T-cell (primary cell): ENCODE data around the gene SWT1. TPM values are rescaled to one million over a fixed set of nuclear protein-coding genes. Genes with fewer than 3 reads are reported as not detected.
"Not testable (repeated sequence)": the region's sequence is repeated elsewhere in the genome, so short reads cannot be mapped to it uniquely, and the experiment has no call there.

Experiments
- ATAC-seq, 4 experiments: fragments of 200-7000 bp in 3 of 4; fragments of 150-1000 bp in 1 of 4; cut with Tn5 transposase; replicated peaks in 1 of 4; 1 replicate in 3 of 4; 2 replicates in 1 of 4; pipeline ENCODE4 v1.10.0; 2021; ENCODE audit warnings: moderate library complexity in 3 of 4, mild to moderate bottlenecking in 2 of 4, moderate number of reproducible peaks in 1 of 4
- CTCF ChIA-PET, 2 donors: fragments of 300-600 bp; sonication (Branson Sonifier 250); formaldehyde crosslinking; loops; one replicate each; lab custom pipeline; 2022; ENCODE audit warnings: antibody characterized with exemption in 2 of 2; lab: Charles Lee
- POLR2A ChIA-PET, 2 donors: fragments of 300-600 bp; sonication (Branson Sonifier 250); formaldehyde crosslinking; loops; one replicate each; lab custom pipeline; 2022; ENCODE audit warnings: antibody characterized with exemption in 2 of 2; lab: Charles Lee
- DNase-seq, 35 experiments: peaks; one replicate each; pipeline versions ENCODE4 v3.0.0 to v3.0.0-alpha.2; 2013 to 2023
- H3K27ac ChIP-seq: one replicate; pipeline ENCODE4 v1.5.1; 2013; ENCODE audit warnings: low read length
- H3K27me3 ChIP-seq, 2 experiments: replicated peaks in 1 of 2; 1 replicate in 1 of 2; 2 replicates in 1 of 2; pipeline versions ENCODE4 v1.6.1 to v1.7.0; 2013; ENCODE audit warnings: low read length in 1 of 2, mixed read lengths in 1 of 2; ENCODE audit not compliant: control insufficient read depth in 2 of 2, insufficient read depth in 2 of 2; ENCODE audit errors: extremely low read depth in 1 of 2
- H3K36me3 ChIP-seq, 2 donors: 1 replicate in 1 of 2; 2 replicates in 1 of 2; pipeline versions ENCODE4 v1.6.1 to v1.7.0; 2013; ENCODE audit warnings: low read length in 1 of 2; ENCODE audit not compliant: control insufficient read depth in 2 of 2, insufficient read depth in 1 of 2; ENCODE audit errors: extremely low read depth in 1 of 2
- H3K4me1 ChIP-seq, 2 experiments: 1 replicate in 1 of 2; 2 replicates in 1 of 2; pipeline versions ENCODE4 v1.6.1 to v1.7.0; 2013; ENCODE audit warnings: low read length in 2 of 2, mixed read lengths in 1 of 2; ENCODE audit not compliant: insufficient read depth in 2 of 2, control insufficient read depth in 1 of 2; ENCODE audit errors: extremely low read depth in 1 of 2
- H3K4me3 ChIP-seq, 2 donors: 1 replicate in 1 of 2; 2 replicates in 1 of 2; pipeline versions ENCODE4 v1.5.1 to v1.7.0; 2013; ENCODE audit warnings: mild to moderate bottlenecking in 2 of 2, low read length in 1 of 2, moderate library complexity in 1 of 2; ENCODE audit not compliant: control insufficient read depth in 1 of 2; ENCODE audit errors: extremely low read depth in 1 of 2
- H3K9me3 ChIP-seq: 2 replicates; pipeline ENCODE4 v1.7.0; 2013
- H3K27ac Mint-ChIP-seq, 2 donors: one replicate each; pipeline ENCODE4 v1.8.0; 2020 to 2021; ENCODE audit warnings: mild to moderate bottlenecking in 2 of 2, mixed read lengths in 2 of 2
- H3K27me3 Mint-ChIP-seq, 2 donors: one replicate each; pipeline ENCODE4 v1.8.0; 2021 to 2022; ENCODE audit warnings: mixed read lengths in 2 of 2
- H3K36me3 Mint-ChIP-seq: one replicate; pipeline ENCODE4 v1.8.0; 2021; ENCODE audit warnings: mixed read lengths
- H3K4me1 Mint-ChIP-seq, 3 donors: one replicate each; pipeline ENCODE4 v1.8.0; 2020 to 2022; ENCODE audit warnings: mixed read lengths in 3 of 3, mild to moderate bottlenecking in 1 of 3
- H3K4me3 Mint-ChIP-seq, 3 donors: one replicate each; pipeline ENCODE4 v1.8.0; 2020 to 2022; ENCODE audit warnings: mild to moderate bottlenecking in 3 of 3, mixed read lengths in 3 of 3, moderate library complexity in 3 of 3
- H3K9me3 Mint-ChIP-seq, 3 donors: one replicate each; pipeline ENCODE4 v1.8.0; 2020 to 2022; ENCODE audit warnings: mixed read lengths in 3 of 3
- WGBS: methylation state at CpG from one replicate; pipeline ENCODE4 v1.1.5; 2013; ENCODE audit warnings: missing lambda C conversion rate; ENCODE audit not compliant: insufficient coverage; 5-methylcytosine and 5-hydroxymethylcytosine counted together
- total RNA-seq, 35 experiments: library from RNA in 6 of 35; stranded (reverse) in 6 of 35; fragments of 120-200 nt in 1 of 35; gene quantifications; one replicate each; pipeline versions ENCODE4 v1.2.1 to v1.2.4 and lab custom pipeline; 2013 to 2026

The SWT1 gene
- total RNA-seq, 5 donors from 2014 or later (not counting 1 experiment from before 2014, with no cell fraction given): 6.4 to 9.8 (median 8.5) TPM

DNA sequence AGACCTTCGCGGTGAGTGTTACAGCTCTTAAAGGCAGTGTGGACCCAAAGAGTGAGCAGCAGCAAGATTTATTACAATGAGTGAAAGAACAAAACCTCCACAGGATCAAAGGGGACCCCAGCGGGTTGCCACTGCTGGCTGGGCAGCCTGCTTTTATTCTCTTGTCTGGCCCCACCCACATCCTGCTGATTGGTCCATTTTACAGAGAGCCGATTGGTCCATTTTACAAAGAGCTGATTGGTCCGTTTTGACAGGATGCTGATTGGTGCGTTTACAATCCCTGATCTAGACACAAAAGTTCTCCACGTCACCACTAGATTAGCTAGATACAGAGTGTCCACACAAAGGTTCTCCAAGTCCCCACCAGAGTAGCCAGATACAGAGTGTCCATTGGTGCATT lies 164.1 kb downstream of the SWT1 start:
- H3K4me3 Mint-ChIP-seq, H3K36me3 Mint-ChIP-seq, DNase-seq, H3K4me1 ChIP-seq, H3K9me3 ChIP-seq, H3K27ac ChIP-seq, H3K4me3 ChIP-seq, H3K36me3 ChIP-seq, H3K9me3 Mint-ChIP-seq, POLR2A ChIA-PET, CTCF ChIA-PET, ATAC-seq, H3K27ac Mint-ChIP-seq, H3K27me3 ChIP-seq, H3K27me3 Mint-ChIP-seq: not testable (repeated sequence)
- WGBS: 100% methylated on average over 2 of the region's 7 CpGs
- peaks cover 10 to 19% (median 17%) of the 10 kb centered on the region in 3 donors for H3K4me1 Mint-ChIP-seq

DNA sequence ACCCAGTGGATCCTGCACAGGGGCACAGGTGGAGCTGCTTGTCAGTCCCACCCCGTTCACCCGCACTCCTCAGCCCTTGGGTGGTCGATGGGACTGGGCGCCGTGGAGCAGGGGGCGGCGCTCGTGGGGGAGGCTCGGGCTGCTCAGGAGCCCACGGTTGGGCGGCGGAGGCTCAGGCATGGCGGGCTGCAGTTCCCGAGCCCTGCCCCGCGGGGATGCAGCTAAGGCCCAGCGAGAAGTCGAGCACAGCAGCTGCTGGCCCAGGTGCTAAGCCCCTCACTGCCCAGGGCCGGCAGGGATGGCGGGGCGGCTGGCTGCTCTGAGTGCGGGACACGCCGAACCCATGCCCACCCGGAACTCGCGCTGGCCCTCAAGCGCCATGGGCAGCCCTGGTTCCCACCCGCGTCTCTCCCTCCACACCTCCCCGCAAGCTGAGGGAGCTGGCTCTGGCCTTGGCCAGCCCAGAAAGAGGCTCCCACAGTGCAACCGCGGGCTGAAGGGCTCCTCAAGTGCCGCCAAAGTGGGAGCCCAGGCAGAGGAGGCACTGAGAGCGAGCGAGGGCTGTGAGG lies 164.8 kb downstream of the SWT1 start:
- H3K27ac Mint-ChIP-seq, H3K4me3 Mint-ChIP-seq, H3K27ac ChIP-seq, DNase-seq, H3K4me3 ChIP-seq, ATAC-seq, H3K27me3 Mint-ChIP-seq, H3K27me3 ChIP-seq, H3K9me3 Mint-ChIP-seq, H3K4me1 ChIP-seq, H3K9me3 ChIP-seq, CTCF ChIA-PET, H3K36me3 ChIP-seq, H3K36me3 Mint-ChIP-seq: not testable (repeated sequence)
- 98% methylated on average over 27 of the region's 36 CpGs for WGBS
- POLR2A ChIA-PET: interaction anchor here in 1 of 2 donors (0.6 kb wide), 1 partner anchor 83 kb away, joined by 4 read pairs; no protein-coding TSS in a partner anchor
- H3K4me1 Mint-ChIP-seq: peaks cover 10 to 19% (median 17%) of the 10 kb centered on the region in 3 donors

DNA sequence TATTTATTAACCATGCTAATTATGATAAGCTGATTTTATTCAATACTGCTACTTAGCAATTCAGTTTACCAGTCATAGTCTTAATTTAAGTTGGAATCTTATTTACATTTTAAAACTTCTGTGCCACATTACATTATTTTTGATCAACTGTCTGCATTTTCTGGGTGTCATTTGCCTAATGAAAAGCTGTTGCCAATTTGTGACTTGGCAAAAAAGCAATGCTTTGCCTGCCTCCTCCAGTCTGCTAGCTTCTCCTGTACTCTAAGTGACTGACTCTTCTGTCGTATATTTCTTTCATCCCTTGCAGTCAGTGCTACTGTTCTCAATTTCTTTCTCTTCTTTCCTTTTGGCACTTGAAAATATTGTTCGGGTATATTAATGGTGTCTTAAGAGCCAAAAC lies 165.7 kb downstream of the SWT1 start:
- DNase-seq (no peak), ATAC-seq (no peak)
- H3K4me1 Mint-ChIP-seq: peaks cover 8 to 16% (median 14%) of the 10 kb centered on the region in 3 donors
- no peak overlapping the region for H3K27ac Mint-ChIP-seq
- H3K9me3 ChIP-seq: no peaks in the 10 kb centered on the region
- H3K4me3 Mint-ChIP-seq: no peak overlapping the region
- no peaks in the 10 kb centered on the region for H3K36me3 Mint-ChIP-seq
- H3K4me1 ChIP-seq: peaks cover 0 to 6% of the 10 kb centered on the region in 2 experiments
- no peak overlapping the region for H3K27ac ChIP-seq
- CTCF ChIA-PET: no interaction called here
- no peaks in the 10 kb centered on the region for H3K36me3 ChIP-seq
- no peaks in the 10 kb centered on the region for H3K27me3 Mint-ChIP-seq
- POLR2A ChIA-PET: no interaction called here
- H3K9me3 Mint-ChIP-seq: no peaks in the 10 kb centered on the region
- H3K27me3 ChIP-seq: no peaks in the 10 kb centered on the region
- no CpG with 5 or more reads among the region's 2 CpGs for WGBS
- H3K4me3 ChIP-seq: no peak overlapping the region

DNA sequence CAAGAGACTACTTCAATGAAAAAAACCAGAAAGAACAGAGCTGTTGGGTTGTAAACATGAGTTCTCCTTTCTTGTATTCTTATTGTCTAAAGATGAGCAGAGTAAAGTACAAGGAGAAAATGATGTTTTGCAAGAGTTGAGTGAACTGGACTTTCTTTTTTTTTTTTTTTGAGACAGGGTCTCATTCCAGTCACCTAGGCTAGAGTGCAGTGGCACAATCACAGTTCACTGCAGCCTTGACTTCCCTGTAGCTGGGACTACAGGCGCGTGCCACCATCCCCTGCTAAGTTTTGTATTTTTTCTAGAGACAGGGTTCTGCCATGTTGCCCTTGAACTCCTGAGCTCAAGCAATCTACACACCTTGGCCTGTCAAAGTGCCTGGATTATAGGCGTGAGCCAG lies 167.2 kb downstream of the SWT1 start:
- DNase-seq: no peak
- ATAC-seq: no peak
- Mint-ChIP-seq H3K27ac (no peak overlapping the region), H3K36me3 (no peaks in the 10 kb centered on the region), H3K27me3 (no peaks in the 10 kb centered on the region), H3K9me3 (no peaks in the 10 kb centered on the region), H3K4me1 (peaks cover 0 to 2% (median under 1%) of the 10 kb centered on the region in 3 donors), H3K4me3 (no peak overlapping the region)
- POLR2A ChIA-PET: interaction anchor here in 1 of 2 donors (0.7 kb wide), 1 partner anchor 84 kb away, joined by 8 read pairs; no protein-coding TSS in a partner anchor
- no peaks in the 10 kb centered on the region for H3K36me3 ChIP-seq
- CTCF ChIA-PET: no interaction called here
- WGBS: 67% methylated on average over 1 of the region's 3 CpGs
- no peak overlapping the region for H3K27ac ChIP-seq
- no peaks in the 10 kb centered on the region for H3K4me1 ChIP-seq
- no peak overlapping the region for H3K4me3 ChIP-seq
- H3K27me3 ChIP-seq: no peaks in the 10 kb centered on the region
- H3K9me3 ChIP-seq: no peaks in the 10 kb centered on the region

DNA sequence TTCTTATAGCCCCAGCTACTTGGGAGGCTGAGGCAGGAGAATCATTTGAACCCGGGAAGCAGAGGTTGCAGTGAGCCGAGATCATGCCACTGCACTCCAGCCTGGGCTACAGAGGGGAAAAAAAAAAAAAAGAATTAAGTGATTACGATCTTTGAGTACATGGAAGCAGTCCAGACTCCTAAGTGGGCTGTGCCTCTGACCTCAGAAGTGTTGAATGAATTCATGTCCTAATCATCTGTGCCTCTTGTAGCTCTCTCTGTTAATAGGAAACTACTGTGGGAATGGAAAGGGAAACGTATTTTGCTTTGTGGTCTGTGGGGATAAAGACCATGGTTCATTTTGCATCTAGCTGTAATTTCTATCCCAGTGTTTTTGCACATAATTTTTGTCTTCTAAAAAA lies 168.4 kb downstream of the SWT1 start:
- Mint-ChIP-seq H3K4me1 (no peaks in the 10 kb centered on the region), H3K27ac (no peak overlapping the region), H3K4me3 (no peak overlapping the region), H3K27me3 (no peaks in the 10 kb centered on the region), H3K36me3 (no peaks in the 10 kb centered on the region), H3K9me3 (no peaks in the 10 kb centered on the region)
- WGBS: 100% methylated on average over 1 of the region's 4 CpGs
- POLR2A ChIA-PET: interaction anchor here (0.6 kb wide), 2 partner anchors 19 to 126 kb away, joined by 4 to 6 read pairs; no protein-coding TSS in a partner anchor
- Histone ChIP-seq H3K36me3 (no peaks in the 10 kb centered on the region), H3K9me3 (no peaks in the 10 kb centered on the region), H3K4me3 (no peak overlapping the region), H3K27me3 (no peaks in the 10 kb centered on the region), H3K4me1 (no peaks in the 10 kb centered on the region), H3K27ac (no peak overlapping the region)
- CTCF ChIA-PET: interaction anchor here in 1 of 2 donors (0.7 kb wide), 1 partner anchor 131 kb away, joined by 5 read pairs; no protein-coding TSS in a partner anchor
- DNase-seq (no peak), ATAC-seq (no peak)

DNA sequence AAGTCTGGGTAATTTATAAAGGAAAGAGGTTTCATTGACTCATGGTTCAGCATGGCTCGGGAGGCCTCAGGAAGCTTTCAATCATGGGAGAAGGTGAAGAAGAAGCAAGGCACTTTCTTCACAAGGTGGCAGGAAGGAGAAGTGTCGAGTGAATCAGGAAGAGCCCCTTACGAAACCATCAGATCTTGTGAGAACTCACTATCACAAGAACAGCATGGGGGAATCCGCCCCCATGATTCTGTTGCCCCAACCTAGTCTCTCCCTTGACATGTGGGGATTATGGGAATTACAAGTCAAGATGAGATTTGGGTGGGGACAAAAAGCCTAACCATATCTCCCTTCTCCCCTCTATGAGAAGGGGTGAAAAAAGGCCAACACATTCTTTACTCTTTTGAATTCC lies 171.3 kb downstream of the SWT1 start:
- no peak for ATAC-seq
- no peak overlapping the region for H3K4me3 ChIP-seq
- ChIA-PET POLR2A (no interaction called here), CTCF (no interaction called here)
- DNase-seq: no peak
- Mint-ChIP-seq H3K36me3 (no peaks in the 10 kb centered on the region), H3K4me3 (no peak overlapping the region), H3K27me3 (no peaks in the 10 kb centered on the region), H3K27ac (no peak overlapping the region), H3K4me1 (no peaks in the 10 kb centered on the region), H3K9me3 (no peaks in the 10 kb centered on the region)
- no peak overlapping the region for H3K27ac ChIP-seq
- WGBS: 100% methylated on average over 1 of the region's 4 CpGs
- no peaks in the 10 kb centered on the region for H3K36me3 ChIP-seq
- H3K4me1 ChIP-seq: no peaks in the 10 kb centered on the region
- H3K27me3 ChIP-seq: no peaks in the 10 kb centered on the region
- H3K9me3 ChIP-seq: no peaks in the 10 kb centered on the region
